Skin of body (tissue), 2 donors: ENCODE data around the gene CSF2. TPM values are rescaled to one million over a fixed set of nuclear protein-coding genes. Genes with fewer than 3 reads are reported as not detected.

Experiments used
- DNase-seq: peaks from one replicate; lab custom pipeline; 2025; lab: John Stamatoyannopoulos, UW
- total RNA-seq: library from RNA; depleted of rRNA; stranded (reverse); fragments of >200 nt; gene quantifications from one replicate; pipeline ENCODE4 v1.2.3, GENCODE V29; 2014

CSF2 gene
- total RNA-seq, 1 donor from 2014 or later: not detected

DNA sequence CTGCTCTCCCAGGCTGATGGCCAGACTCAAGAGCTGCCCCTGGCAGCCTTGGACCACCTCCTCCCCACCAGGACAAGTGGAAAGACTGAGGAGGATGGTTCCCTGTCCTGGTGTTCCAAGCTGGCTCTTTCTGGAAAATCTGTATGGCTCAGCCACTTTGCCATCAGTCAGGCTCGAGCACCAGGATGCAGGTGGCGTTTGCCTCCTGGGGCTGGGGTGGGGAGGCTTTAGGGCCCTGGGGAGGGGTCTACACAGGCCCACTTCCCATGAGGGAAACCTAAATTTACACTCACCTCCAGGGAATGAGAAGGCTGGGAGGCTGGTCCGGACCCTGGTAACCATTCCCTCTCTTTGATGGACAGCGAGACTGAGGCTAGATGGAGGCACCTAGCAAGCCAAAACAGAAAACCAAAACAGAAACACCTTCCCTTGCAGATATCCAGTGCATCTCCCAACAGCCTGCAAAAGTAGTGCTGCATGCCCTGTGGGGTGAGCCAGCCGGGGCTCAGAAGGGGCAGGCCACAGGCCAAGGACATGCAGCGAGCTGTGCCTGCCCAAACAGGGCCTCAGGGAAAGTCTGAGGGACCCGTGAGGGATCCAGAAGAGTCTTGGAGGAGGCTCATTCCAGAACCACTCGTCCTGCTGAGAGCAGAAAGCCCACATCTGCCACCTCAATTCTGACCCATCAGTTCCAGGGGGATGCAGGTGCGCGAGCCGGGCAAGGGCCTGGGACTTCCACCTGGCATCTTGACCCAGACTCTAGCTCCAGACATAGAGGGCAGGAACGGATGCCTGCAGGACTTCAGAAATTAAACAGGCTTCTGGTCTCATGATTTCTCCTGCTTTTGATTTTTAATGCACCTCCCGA, 5.4 kb upstream of the CSF2 start:
- no peak for DNase-seq

DNA sequence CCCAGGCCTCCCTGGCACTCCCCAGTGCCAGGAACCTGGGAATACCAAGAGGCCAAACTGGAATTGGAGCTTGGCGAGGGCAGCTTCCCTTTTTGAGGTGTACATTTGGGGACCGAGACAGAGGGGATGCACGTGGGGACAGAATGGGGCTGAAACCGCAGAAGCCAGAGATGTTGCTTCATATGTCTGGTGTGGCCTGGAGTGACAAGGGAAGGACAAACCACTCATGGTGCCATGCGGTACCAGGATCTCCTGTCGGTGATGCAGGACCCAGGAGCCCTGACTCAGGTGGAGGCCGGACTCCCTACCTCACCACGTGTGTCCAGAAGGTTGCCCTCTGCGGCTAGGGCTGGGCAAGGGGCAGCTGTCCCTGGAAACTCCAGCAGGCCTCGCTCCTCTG, 4.0 kb upstream of the CSF2 start:
- DNase-seq: no peak

DNA sequence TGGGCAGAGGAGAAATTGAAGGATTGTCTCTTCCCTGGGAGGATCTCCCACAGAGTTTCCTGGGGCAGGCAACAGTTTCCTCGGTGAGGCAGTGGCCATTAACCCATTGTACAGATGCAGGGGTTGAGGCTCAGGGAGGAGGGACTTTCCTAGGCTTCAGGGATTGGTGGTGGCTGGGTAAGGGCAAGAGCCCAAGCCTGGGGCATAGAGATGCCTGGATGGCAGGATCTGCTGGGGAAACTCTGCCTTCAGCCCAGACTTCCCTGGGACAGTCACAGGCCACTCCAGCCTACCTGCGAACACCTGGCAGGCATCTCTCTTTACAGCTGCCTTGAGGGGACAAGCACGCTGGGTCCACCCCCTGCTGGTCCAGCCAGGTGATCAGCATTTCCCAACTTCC, 3.6 kb upstream of the CSF2 start:
- DNase-seq: no peak

DNA sequence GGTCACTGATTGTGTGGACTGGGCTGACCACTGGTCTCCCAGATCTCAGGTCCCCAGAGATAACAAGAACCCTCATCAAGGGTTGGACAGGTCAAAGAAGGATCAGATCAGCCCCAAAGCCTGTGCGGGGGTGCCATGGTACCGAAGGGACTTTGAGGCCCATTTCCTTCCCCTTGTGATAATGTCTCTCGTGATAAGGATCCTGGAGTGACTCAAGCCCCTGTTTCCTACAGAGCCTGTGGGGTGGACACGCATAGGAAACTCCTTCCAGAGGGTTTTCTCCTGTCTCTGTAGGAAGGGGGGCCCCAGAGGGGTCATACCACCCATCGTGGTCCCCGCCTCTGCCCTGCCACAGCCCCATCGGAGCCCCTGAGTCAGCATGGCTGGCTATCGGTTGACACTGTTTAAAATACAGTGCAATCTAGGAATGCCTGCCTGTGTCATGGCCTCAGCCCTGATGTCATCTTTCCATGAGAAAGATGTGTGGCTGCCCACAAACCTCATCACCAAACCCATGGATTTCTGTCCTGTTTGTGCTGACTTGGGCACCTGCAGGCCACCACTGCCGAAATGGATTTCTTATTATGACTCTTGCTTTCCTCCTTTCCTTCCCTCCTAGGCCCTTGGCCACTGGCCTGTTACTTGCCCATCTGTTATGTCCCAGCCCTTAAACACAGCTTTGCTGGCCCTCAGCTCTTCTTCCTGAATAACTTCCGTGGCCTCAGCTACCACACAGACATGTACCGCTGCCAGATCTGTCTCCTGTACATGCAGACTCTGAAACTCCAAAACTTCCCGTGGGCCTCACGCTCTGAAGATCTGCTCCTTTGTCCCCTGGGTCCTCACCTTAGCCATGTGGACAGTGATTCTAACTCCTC, 2.9 kb upstream of the CSF2 start:
- DNase-seq: no peak

DNA sequence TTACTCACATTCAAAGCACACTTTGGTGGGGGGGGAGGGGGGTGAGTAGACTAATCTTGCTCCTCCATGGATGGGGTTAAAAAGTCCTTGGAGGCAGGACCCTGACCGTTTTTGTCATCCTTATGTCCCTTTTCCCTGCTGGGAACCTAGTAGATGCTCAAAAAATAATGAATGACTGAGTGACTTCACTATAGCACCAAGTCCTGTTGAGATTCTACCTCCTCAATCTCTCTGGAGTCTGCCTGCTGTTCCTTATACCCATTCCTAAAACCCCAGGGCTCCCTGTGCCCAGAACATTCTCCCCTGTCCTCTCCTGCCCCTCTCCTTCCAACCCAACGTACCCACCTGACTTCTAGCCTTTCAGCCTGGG, 2.3 kb upstream of the CSF2 start:
- DNase-seq: no peak

DNA sequence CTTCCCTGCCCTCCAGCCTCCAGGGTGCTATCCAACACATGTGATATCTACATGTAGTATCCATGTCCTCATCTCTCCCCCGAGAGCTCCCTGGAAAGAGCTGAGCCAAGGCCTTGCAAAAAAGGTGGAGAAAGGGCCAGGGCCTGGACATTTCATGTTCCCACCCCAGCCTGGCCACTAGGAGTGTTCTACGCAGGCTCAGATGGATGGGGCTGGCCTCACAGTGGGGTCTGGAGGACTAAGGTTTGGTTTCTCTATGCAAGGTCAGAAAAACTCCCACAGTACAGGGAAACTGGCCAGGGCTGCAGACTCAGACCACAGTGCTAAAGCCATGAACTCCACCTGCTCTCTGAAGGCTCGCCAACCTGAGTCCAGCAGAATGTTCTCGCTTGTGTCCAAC, 1.5 kb upstream of the CSF2 start:
- DNase-seq: no peak

DNA sequence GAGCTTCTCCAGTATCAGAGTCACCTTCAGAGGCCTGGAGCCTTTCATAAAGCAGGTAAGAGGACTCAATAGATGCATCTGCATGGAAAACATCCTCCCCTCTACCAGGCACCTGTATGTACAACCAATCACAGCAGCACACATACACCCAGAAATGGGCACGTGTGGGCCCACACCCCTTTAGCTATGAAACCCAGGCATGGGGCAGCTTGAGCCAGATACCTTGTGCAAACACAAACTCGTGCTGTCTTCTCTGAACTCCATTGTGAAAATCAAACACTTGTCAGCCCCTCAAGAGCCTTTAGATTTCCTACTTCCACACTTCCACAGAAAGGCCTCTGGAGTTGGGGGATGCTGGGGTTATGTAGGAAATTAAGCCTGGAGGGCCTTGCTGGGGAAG, 1.1 kb upstream of the CSF2 start:
- no peak for DNase-seq

DNA sequence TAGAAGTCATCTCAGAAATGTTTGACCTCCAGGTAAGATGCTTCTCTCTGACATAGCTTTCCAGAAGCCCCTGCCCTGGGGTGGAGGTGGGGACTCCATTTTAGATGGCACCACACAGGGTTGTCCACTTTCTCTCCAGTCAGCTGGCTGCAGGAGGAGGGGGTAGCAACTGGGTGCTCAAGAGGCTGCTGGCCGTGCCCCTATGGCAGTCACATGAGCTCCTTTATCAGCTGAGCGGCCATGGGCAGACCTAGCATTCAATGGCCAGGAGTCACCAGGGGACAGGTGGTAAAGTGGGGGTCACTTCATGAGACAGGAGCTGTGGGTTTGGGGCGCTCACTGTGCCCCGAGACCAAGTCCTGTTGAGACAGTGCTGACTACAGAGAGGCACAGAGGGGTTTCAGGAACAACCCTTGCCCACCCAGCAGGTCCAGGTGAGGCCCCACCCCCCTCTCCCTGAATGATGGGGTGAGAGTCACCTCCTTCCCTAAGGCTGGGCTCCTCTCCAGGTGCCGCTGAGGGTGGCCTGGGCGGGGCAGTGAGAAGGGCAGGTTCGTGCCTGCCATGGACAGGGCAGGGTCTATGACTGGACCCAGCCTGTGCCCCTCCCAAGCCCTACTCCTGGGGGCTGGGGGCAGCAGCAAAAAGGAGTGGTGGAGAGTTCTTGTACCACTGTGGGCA, 642 bp downstream of the CSF2 start:
- DNase-seq: no peak

DNA sequence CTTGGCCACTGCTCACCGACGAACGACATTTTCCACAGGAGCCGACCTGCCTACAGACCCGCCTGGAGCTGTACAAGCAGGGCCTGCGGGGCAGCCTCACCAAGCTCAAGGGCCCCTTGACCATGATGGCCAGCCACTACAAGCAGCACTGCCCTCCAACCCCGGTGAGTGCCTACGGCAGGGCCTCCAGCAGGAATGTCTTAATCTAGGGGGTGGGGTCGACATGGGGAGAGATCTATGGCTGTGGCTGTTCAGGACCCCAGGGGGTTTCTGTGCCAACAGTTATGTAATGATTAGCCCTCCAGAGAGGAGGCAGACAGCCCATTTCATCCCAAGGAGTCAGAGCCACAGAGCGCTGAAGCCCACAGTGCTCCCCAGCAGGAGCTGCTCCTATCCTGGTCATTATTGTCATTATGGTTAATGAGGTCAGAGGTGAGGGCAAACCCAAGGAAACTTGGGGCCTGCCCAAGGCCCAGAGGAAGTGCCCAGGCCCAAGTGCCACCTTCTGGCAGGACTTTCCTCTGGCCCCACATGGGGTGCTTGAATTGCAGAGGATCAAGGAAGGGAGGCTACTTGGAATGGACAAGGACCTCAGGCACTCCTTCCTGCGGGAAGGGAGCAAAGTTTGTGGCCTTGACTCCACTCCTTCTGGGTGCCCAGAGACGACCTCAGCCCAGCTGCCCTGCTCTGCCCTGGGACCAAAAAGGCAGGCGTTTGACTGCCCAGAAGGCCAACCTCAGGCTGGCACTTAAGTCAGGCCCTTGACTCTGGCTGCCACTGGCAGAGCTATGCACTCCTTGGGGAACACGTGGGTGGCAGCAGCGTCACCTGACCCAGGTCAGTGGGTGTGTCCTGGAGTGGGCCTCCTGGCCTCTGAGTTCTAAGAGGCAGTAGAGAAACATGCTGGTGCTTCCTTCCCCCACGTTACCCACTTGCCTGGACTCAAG, 1.5 kb downstream of the CSF2 start:
- DNase-seq: no peak

DNA sequence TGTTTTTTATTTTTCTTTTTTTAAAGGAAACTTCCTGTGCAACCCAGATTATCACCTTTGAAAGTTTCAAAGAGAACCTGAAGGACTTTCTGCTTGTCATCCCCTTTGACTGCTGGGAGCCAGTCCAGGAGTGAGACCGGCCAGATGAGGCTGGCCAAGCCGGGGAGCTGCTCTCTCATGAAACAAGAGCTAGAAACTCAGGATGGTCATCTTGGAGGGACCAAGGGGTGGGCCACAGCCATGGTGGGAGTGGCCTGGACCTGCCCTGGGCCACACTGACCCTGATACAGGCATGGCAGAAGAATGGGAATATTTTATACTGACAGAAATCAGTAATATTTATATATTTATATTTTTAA, 2.1 kb downstream of the CSF2 start:
- no peak for DNase-seq

DNA sequence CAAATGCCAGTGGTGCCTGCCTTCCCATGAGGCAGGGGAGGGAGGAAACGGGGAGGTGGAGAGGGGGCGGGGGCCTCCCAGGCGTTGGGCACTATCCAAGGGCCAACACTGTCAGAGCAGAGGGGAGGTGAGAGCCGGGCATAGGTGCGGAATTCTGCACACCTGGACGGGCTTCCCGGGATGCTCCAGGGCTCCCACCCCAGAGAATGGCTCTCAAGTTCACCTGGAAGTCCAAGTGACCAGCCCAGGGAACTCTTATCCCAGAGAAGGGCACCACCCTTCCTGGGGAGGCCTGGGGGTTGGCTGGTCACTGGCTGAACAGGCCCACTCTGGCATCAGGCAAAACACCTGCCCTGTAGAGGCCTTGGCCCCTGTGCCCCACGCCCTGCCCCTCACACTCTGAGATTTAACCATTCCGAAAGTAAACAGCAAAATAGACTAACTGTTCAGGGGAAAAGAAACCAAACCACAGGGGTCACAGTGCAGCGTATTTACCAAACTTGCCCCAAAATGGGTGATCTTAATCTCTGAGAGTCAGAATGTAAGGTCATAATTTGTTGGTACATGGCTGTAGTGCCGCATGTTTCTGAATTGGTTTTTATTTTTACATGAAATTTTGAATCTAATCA, 2.7 kb downstream of the CSF2 start:
- no peak for DNase-seq

DNA sequence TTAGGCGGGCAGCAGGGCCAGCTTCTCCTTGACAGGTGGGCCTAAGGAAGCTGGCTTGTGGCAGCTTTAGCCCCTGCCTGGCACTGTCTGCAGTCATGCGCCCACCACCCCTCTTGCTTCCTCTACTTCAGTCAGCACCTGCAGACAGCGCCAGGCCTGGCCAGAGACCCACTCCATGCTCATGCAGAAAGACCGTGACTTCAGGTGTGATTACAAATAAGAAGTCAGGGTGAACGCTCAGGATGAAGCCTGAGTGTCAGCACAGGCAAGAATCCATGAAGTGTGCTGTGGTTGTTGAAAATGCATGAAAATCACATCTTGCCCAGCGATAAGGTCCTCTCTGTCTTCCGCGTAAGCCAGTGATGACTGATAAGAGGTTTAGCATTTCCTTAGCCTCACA, 3.4 kb downstream of the CSF2 start:
- no peak for DNase-seq

DNA sequence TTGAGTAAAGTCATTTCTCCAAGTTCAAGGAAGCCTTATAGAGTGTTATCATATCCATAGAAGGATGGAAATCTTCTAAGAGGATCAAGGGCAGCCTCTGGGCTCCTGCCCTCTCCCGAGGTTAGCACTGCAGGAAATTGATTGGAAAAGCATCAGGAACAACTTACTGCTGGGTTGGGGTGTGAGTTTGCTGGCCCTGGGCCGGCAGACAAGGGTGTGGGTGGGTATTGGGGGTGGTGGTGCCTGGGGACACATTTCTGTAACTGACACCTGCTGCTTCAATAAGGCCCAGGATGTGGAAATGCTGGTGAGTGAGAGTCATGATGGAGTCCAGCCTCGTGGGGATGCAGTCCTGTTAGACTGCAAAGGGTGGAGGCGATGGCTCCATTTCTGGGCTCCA, 5.5 kb downstream of the CSF2 start:
- DNase-seq: no peak

DNA sequence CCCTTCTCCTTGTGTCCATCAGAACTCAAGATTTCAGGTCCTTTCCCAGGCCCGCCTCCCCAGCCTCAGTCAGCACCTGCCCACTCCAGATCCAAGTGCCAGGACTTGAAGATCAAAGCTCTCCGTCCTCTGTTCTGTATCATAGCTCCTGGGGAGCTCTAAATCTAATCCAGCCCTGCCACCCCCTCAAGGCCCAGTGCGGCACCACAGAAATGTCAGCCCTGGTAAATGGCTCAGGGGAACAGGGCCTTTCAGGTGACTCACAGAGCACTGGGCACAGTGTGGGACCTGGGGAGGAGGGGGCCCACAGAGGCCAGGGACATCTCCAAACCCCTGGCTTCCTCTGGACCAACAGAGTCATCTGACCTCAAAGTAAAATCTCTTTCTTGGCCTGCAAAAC, 6.0 kb downstream of the CSF2 start:
- DNase-seq: no peak

DNA sequence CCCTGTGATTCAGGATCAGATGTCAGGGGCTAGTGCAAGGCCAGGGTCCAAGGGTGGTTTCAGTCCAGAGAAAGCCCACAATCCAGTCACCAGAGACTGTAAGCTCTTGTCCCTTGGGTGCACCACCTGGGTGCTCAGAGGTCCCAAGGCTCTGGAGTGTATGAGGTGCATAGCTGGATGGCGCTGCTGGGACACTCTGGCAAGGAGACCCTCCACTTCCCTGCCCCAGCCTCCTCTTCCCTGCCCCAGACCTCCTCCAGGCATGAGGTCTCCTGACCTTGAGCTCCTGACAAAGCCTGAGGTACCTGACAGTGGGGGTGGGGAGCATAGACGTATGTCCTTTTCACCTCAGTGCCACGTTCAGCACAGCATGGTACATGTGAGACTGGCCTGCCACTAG, 7.0 kb downstream of the CSF2 start:
- DNase-seq: no peak

DNA sequence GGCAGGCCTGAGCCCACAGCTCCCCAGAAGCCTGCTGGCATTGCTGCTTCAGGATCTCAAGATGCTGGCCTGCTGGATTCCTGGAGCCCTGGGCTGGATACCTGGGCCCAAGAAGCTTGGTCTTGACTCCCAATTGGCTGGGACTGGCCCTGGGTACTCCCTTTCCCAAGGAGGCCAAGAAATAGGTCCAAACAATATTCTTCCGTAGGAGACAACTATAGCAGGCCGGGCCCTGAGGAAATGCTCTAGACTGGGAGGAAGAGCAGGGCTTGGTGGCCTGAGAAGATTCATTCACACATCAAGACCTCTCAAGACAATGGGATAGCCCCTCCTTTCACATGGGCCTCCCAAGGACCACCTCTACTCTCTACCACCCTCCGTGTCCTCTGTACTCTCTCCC, 7.9 kb downstream of the CSF2 start:
- no peak for DNase-seq

DNA sequence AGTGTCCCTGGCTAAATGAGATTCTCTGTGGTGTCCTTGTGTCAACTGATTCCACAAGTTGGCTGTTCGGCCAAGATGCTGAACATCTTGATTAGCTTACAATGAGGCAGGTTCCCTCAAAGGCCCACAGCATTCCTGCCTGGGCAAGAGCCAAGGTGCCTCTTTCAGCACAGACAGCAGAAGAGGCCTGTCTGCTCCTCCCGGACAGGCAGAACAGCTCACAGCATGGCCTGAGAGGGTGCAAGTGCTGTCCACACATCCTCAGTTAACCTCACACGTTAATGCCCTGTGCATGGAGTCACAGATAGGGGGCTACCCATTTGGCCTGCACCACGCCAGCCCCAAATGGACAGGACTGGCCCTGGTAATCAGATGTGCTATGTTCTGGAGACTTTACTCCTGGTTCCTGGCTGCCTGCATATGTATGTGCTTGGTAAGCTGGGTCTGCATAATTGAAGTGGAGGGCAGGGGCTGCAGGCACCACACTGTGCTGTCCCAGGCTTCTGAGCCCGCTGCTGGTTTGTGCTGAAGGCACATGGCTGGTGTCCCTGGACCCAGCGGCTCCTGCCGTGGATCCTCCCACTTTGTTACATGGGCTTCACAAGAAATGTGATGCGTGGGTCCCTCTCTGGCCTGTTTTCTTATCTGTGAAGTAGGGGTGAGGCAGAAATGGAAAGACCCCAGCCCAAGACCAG, 8.9 kb downstream of the CSF2 start:
- no peak for DNase-seq

DNA sequence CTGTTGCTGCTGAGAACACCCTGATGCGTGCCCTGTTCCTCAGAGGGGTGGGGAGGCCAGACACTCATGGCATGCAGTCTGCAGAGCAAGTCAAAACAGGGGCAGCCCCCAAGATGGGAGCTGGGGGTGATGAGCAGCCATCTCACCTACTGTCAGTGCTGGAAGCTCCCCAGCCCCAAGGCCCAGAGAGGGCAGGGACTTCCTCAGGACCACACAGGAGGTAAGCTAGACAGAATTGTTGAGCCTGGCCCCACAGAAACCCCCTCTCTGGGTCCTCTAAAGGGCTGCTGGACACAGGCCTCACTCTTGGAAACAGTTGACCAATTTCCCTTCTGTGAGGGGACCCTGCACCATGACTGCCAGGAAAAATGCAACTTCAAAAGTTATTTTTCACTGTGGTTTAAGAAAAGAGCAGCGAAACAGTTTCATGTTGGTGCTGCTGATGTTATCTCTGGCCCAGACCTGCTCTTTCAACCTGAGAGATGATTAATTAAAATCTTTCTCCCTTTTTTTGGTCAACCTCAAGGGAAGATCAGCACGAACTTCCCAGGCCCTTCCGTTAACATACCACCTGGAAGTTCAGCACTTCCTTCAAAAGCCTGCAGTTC, 9.6 kb downstream of the CSF2 start:
- DNase-seq: no peak

DNA sequence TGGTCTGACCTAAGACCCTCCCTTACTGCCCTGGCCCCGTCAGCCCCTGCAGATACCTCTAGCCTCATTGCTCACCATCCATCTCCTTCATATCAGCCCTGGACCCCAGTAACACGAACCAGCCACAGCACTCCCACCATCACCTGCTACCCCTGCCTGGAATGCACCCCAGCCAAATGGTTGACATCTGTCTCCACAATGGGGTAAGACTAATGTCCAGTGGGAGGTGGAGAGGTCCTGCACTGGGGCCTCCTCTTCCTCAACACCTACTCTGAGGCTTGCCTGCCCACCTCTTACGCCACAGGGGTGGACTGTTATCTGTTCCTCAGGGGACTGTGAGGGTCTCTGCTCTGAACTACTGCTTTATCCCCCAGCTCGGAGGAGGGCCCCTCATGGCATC, 12.1 kb downstream of the CSF2 start:
- no peak for DNase-seq
